Mucosa of gallbladder (tissue), 1 donor: ENCODE measurements around the gene DDX17. TPM values are rescaled to one million over a fixed set of nuclear protein-coding genes. Genes with fewer than 3 reads are reported as not detected.

Experiments used
- DNase-seq: peaks from one replicate; pipeline ENCODE4 v3.0.0-alpha.2; 2020; ENCODE audit warnings: low spot score
- total RNA-seq: library from RNA; stranded (reverse); gene quantifications from one replicate; pipeline ENCODE4 v1.2.1, GENCODE V29; 2021
- donor health status: DM: no; HTN: no; CAD: no.

The DDX17 gene
- total RNA-seq, 1 donor from 2014 or later = 535 TPM

- DNase-seq = no peak
These were observed 57.0 kb downstream of the DDX17 start for GRCh38 chr22:38448945-38449745.

GRCh38 chr22:38446018-38446601 is 60.0 kb downstream of the DDX17 start:
- no peak for DNase-seq

- DNase-seq = no peak
These were observed 61.3 kb downstream of the DDX17 start for GRCh38 chr22:38444783-38445182.

GRCh38 chr22:38443628-38444521 is 62.2 kb downstream of the DDX17 start:
- DNase-seq = no peak

GRCh38 chr22:38442967-38443627 is 63.0 kb downstream of the DDX17 start:
- DNase-seq = no peak

- DNase-seq = no peak
These were observed 64.4 kb downstream of the DDX17 start for GRCh38 chr22:38441620-38442287.

- no peak for DNase-seq
These were observed 65.3 kb downstream of the DDX17 start for GRCh38 chr22:38440747-38441350.

- DNase-seq = no peak
These were observed 68.7 kb downstream of the DDX17 start for GRCh38 chr22:38437416-38437815.

- no peak for DNase-seq
These were observed 69.3 kb downstream of the DDX17 start for GRCh38 chr22:38436629-38437395.

- DNase-seq = no peak
These were observed 70.1 kb downstream of the DDX17 start for GRCh38 chr22:38435965-38436364.

GRCh38 chr22:38435010-38435409 is 71.1 kb downstream of the DDX17 start:
- no peak for DNase-seq

GRCh38 chr22:38433871-38434270 is 72.2 kb downstream of the DDX17 start:
- DNase-seq = no peak

Other genes starting within 250 kb of the DDX17 start
- 108 TPM for gene TMEM184B, start 233.3 kb downstream of the DDX17 start, total RNA-seq
- 131 TPM for gene CSNK1E, start 188.9 kb downstream of the DDX17 start, total RNA-seq
- not detected for gene KCNJ4, start 51.1 kb downstream of the DDX17 start, total RNA-seq
- 22.8 TPM for gene KDELR3, start 38.2 kb downstream of the DDX17 start, total RNA-seq
- 0.40 TPM for gene DMC1, start 63.9 kb upstream of the DDX17 start, total RNA-seq
- gene FAM227A, start 150.1 kb upstream of the DDX17 start, total RNA-seq = 5.1 TPM
- gene CBY1, start 150.3 kb upstream of the DDX17 start, total RNA-seq = 43.2 TPM
- 52.7 TPM for gene TOMM22, start 175.6 kb upstream of the DDX17 start, total RNA-seq
- 75.4 TPM for gene JOSD1, start 194.6 kb upstream of the DDX17 start, total RNA-seq
- 67.1 TPM for gene GTPBP1, start 199.6 kb upstream of the DDX17 start, total RNA-seq
- gene SUN2, start 249.7 kb upstream of the DDX17 start, total RNA-seq = 129 TPM